Hypothalamus (tissue), 51 donors: ENCODE results near the gene ATF5.

Source experiments
- DNase-seq, 51 donors: peaks; one replicate each; lab custom pipeline; 2025; lab: John Stamatoyannopoulos, UW

The ATF5 gene

GRCh38 chr19:49894011-49894664, 34.9 kb upstream of the ATF5 start:
- no peak for DNase-seq

- no peak for DNase-seq
These were observed 34.0 kb upstream of the ATF5 start for GRCh38 chr19:49894879-49895565.

- DNase-seq = no peak
These were observed 33.3 kb upstream of the ATF5 start for GRCh38 chr19:49895566-49896297.

GRCh38 chr19:49896863-49897621, 32.0 kb upstream of the ATF5 start, which contains the start of gene IL4I1:
Gene IL4I1, minus strand, starts transcription at chr19:49896887. Its CDS starts 727 bp downstream, at chr19:49896160.
- DNase-seq = peak in 6 of 51 donors; percentile 1 to 33 (median 14)

- DNase-seq = no peak
These were observed 24.9 kb upstream of the ATF5 start for GRCh38 chr19:49904136-49904535.

GRCh38 chr19:49906879-49907564, 22.0 kb upstream of the ATF5 start:
- peak in 13 of 51 donors; percentile 9 to 65 (median 31) for DNase-seq

- no peak for DNase-seq
These were observed 21.1 kb upstream of the ATF5 start for GRCh38 chr19:49907745-49908446.

- no peak for DNase-seq
These were observed 20.3 kb upstream of the ATF5 start for GRCh38 chr19:49908480-49909420.

- no peak for DNase-seq
These were observed 18.8 kb upstream of the ATF5 start for GRCh38 chr19:49910179-49910578.

GRCh38 chr19:49911381-49912145, 17.4 kb upstream of the ATF5 start:
- DNase-seq = peak in 5 of 51 donors; percentile 10 to 32 (median 15)

- peak in 2 of 51 donors; percentile 20 to 25 for DNase-seq
These were observed 15.9 kb upstream of the ATF5 start for GRCh38 chr19:49912965-49913685.

GRCh38 chr19:49913720-49914119, 15.3 kb upstream of the ATF5 start:
- DNase-seq = no peak

GRCh38 chr19:49915271-49915670, 13.7 kb upstream of the ATF5 start:
- DNase-seq = no peak

GRCh38 chr19:49916839-49917733, 11.9 kb upstream of the ATF5 start:
- DNase-seq = peak in 6 of 51 donors; percentile 4 to 22 (median 12)

- no peak for DNase-seq
These were observed 10.9 kb upstream of the ATF5 start for GRCh38 chr19:49918089-49918488.
